ENCODE data around the gene TMOD4. TPM values are rescaled to one million over a fixed set of nuclear protein-coding genes. Genes with fewer than 3 reads are reported as not detected.

TMOD4 gene
- total and polyA plus RNA-seq, 2 experiments from 2014 or later, result 1.3 TPM; not detected in 1

- TF ChIP-seq CTCF (conservative IDR thresholded peaks at IDR 0.05; ENCODE audit: low read depth in 2 of 2) (no peak), EZH2 (IDR thresholded peaks at IDR 0.05; ENCODE audit: low read depth, unreplicated experiment) (no peak), ZNF462 (CRISPR knock-in tag; IDR thresholded peaks at IDR 0.05) (no peak)
These were observed 18.1 kb upstream of the TMOD4 start (continued) for GRCh38 chr1:151193856-151194255.

- H3K36me3 Mint-ChIP-seq (ENCODE audit: low read depth), result no peaks in the 10 kb centered on the region; the same call in 2 of the 3 replicates
- H3K4me1 Mint-ChIP-seq, result peaks cover 15% of the 10 kb centered on the region; the same call in 2 of the 3 replicates
- DNase-seq (ENCODE audit: low spot score) (no peak), ATAC-seq (no peak)
- peaks cover 10% of the 10 kb centered on the region for H3K27me3 Mint-ChIP-seq (ENCODE audit: insufficient read depth, low read depth, poor library complexity)
- TF ChIP-seq CREB1 (CRISPR knock-in tag; IDR thresholded peaks at IDR 0.05; ENCODE audit: low read depth) (no peak), REST (IDR thresholded peaks at IDR 0.05; ENCODE audit: unreplicated experiment) (no peak), JUNB (IDR thresholded peaks at IDR 0.05; ENCODE audit: unreplicated experiment) (no peak), CTCF (conservative IDR thresholded peaks at IDR 0.05; ENCODE audit: low read depth in 2 of 2) (no peak)
- no peaks in the 10 kb centered on the region for H3K9me3 Mint-ChIP-seq
- Histone ChIP-seq H3K4me2 (no peak overlapping the region), H3K36me3 (ENCODE audit: insufficient read depth) (no peaks in the 10 kb centered on the region), H3K27ac (ENCODE audit: low read depth) (no peak overlapping the region), H3K4me3 (no peak overlapping the region), H2AFZ (no peak overlapping the region), H3K79me2 (replicated peaks; ENCODE audit: insufficient read depth) (peaks cover 16% of the 10 kb centered on the region), H3F3A (replicated peaks; ENCODE audit: low read depth) (0 out of 2 replicates have a peak, but pooled peaks cover 16% of the 10 kb centered on the region), H3K9me2 (ENCODE audit: insufficient read depth) (no peaks in the 10 kb centered on the region), H3K4me1 (ENCODE audit: insufficient read depth) (peaks cover 9% of the 10 kb centered on the region), H4K20me1 (replicated peaks; ENCODE audit: insufficient read depth) (no peaks in the 10 kb centered on the region), H3K27me3 (ENCODE audit: insufficient read depth) (no peaks in the 10 kb centered on the region)
- no peak overlapping the region for H3K27ac Mint-ChIP-seq
- H3K4me3 Mint-ChIP-seq, result no peak overlapping the region
These were observed 17.5 kb upstream of the TMOD4 start for GRCh38 chr1:151193304-151193703.
